ENCODE measurements around the gene ZNF292.
"Not testable (repeated sequence)": the region's sequence is repeated elsewhere in the genome, so short reads cannot be mapped to it uniquely, and the experiment has no call there.

The ZNF292 gene

DNA sequence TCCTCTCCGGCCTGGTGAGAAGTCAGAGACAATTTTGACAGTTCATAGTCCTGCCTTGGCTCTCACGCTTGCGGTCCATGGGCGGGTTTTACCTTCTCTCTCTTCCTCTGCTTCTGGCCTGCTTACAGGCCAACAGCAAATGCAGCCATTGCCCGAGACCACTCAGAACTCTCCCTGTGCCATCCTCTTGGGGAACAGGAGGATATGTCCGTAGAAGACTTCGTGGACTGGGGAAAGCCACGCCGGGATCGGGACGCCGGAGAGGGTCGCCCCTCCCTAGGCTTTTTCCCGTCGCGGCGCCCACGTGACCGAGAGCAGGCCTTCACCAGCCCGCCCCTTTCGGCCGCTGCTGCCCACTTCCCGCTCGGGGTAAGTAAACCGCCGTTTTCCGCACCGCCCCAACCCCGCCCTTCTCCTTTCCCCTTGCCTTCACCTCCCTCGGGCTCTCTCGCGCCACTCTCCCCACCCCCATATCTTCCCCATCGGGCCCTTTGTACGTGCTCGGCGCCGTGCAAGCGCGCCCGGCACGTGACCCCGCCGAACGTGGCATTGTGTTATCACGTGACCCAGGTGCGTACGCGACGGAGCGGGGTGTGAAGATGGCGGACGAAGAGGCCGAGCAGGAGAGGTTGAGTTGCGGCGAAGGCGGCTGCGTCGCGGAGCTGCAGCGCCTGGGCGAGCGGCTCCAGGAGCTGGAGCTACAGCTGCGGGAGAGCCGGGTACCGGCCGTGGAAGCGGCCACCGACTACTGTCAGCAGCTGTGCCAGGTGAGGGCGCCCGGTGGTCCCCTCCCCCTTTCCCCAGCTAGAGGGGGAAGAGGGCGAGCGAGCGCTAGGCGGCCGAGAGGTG is at the start of gene ZNF292:
Gene ZNF292 (plus strand): TSS at position 573 of the 849 bp plus-strand sequence. CDS start 27 bp downstream, at position 600.
- peak; percentile 96 for DNase-seq

DNA sequence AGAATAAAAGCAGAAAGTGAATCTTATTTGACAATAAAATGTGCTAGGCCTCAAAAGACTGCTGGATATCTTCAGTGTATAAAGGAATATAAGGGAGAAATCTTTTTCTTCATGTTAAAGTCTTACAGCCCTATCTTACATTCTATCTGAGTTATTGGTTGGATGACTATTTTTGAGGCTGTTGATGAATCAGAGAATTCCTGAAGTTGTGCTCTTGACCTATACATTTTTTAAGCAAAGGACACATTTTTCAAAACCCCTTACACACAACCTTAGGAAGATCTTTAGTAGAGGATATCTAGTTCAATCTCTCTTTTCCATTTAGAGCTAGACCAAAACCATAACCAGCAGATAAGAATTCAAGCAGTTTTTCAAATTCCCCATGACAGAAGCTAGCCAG is 49.5 kb upstream of the ZNF292 start:
- no peak for DNase-seq

DNA sequence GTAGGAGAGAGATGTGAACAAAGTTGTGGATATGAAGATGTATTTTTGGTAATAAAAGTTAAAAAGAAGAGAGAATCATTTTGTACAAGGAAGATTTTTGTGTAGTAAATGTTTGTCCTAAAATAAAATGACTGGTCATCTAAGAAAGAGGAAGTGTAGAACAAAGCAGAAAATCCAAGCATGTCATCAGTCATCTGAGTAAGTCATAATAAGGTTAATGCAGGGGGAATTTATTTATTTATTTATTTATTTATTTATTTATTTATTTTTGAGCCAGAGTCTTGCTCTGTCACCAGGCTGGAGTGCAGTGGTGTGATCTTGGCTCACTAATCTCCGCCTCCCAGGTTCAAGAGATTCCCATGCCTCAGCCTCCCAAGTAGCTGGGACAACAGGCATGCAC is 44.7 kb upstream of the ZNF292 start:
- no peak for DNase-seq

DNA sequence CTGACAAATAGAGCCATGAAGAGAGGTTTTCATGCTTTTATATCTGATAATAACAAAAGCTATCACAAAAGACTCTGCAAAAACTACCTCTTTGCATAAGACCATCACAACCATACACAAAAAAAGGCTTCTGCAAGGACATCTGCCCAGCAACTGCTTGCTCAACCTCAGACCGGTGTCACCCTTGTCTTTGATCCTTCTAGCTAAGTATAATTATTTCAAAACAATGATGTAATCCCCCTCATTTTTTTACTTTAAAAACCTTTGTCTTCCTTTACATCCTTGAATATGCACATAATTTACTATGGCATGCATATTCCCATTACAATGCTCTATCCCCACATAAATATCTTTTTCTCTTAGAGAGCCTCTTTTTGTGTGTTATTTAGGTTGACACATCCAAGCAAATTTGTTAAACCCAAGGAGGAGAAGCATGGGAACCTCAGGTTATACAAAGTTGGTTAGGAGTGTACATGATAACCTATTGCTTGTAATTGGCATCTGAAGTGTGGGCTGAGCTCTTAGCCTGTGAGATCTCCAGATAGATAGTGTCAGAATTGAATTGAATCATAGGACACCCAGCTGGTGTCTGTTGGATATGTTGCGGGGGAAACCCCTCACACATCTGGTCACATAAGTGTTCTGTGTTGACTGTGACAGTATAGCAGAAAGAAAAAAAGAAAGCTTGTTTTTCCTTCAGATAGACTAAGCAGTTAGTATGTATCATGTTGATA is 39.8 kb upstream of the ZNF292 start:
- no peak for DNase-seq

DNA sequence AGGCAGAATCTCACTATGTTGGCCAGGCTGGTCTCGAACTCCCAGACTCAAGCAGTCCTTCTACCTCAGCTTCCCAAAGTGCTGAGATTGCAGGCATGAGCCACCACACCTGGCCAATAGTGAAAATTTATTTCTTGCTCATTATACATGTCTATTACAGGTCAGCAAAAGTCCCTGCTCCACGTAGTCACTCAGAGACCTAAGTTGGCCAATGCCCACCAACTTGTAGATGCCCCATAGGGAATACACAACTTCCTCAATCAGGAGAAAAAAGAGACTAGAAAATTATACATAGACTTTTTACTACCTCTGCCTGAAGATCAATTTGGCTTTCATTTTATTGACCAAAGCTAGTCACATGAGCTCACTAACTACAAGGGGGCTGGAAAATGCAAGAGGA is 38.4 kb upstream of the ZNF292 start:
- no peak for DNase-seq

DNA sequence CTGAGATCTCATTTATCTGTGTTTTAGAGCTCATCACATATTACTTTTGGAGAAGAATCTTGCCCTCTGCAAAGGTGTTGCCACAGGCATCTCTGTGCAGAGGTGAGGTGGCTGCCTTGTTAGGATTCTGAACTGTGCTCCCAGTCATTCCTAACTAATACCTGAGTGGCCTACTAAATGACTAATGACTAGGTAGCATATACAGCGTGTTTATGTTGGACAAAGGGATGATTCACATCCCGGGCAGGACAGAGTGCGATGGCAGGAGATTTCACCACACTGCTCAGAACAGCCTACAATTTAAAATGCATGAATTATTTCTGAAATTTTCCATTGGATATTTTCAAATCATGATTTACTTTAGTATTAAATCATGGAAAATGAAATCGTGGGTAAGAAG is 37.3 kb upstream of the ZNF292 start:
- DNase-seq = no peak

DNA sequence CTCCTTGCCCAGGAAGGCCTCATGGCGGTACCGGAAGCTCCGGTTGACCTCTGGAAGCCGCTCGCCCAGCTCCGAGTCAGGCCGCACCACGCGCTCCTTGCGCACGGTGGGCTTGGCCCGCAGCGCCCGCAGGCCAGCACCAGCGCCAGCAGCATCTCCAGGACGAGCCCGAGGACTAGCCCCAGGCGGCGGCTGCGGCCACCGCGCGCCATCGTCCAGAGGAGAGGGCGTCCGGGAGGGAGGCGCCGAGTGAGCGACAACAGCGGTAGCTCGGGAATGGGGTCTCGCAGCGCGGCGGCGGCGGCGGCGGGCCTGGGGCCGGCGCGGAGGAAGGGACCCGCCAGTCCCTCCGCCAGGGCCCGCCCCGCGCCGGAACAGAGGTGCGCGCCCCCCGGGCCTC is 32.9 kb upstream of the ZNF292 start:
- DNase-seq = no peak

DNA sequence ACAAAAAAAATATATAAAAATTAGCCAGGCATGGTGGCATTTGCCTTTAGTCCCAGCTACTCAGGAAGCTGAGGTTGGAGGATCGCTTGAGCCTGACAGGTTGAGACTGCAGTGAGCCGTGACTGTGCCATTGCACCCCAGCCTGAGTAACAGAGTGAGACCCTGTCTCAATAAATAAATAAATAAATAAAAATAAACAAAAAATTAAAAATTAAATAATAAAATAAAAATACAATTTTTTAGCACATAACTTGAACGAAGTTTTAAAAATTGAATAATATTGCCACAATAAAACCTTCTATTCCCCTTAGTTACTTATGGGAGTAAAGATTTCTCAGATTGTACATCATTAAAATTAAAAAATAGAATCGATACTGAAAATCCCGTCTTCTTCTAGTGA is 31.3 kb upstream of the ZNF292 start:
- DNase-seq = no peak

DNA sequence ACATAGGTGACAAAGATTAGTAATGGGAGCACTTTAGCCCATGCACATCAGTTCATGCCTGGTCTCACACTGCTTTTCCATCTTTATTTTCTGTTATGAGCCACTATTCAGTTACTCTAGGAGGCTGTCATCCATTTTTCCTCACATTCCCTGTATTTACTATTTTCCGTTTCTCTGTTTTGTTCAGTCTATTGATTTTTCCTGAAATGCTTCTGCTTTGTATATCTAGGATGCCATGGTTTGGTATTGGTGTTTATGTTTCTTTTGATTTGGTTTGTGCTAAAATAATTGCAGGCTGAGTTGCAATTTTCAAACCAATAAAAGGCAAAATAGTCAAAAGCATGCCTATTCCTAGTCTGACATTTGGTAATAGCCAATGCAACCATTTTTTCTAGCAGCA is 28.9 kb upstream of the ZNF292 start:
- DNase-seq = no peak

DNA sequence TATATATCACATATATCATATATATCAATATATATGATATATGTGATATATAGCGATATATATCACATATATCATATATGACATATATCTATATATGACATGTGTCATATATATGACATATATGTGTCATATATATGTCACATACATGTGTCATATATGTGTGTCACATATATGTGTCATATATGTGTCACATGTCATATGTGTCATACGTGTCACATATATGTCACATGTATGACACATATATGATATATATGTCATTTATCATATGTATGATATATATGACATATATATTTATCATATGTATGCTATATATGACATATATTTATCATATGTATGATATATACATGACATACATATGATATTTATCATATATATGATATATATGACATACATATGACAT is 27.6 kb upstream of the ZNF292 start:
- DNase-seq = no peak

DNA sequence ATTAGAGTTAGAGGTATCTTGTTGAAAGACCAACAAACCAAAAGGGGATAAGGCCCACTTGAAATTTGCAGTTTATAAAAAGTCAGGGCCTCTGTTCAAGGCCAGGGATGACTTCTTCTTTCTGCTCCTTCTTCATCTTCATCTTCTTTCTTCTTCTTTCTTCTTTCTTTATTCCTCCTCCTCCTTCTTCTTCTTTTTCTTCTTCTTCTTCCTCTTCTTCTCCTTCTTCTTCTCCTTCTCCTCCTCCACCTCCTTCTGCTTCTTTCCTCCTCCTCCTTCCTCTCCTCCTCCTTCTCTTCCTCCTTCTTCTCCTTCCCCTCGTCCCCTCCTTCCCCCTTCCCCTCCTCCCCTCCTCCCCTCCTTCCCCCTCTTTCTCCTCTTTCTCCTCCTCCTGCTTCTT is 18.4 kb upstream of the ZNF292 start:
- DNase-seq = no peak

DNA sequence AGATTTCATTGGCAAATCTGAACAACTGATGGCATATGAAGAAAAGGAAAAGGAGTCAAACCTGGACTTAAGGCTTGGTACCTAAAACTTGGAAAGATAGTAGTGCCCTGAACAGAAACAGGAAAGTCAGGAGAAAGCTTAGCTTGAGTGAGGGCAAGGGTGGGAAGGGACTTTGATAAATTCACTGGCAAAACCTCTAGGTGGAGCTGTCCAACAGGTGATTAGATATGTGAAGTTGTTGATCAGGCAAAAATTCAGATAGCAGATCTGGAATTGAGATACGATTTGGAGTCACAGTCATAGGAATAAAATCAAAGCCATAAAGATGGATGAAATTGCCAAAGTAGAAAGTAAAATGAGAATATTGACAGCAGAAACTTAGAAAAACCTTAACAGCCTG is 16.1 kb upstream of the ZNF292 start:
- no peak for DNase-seq

DNA sequence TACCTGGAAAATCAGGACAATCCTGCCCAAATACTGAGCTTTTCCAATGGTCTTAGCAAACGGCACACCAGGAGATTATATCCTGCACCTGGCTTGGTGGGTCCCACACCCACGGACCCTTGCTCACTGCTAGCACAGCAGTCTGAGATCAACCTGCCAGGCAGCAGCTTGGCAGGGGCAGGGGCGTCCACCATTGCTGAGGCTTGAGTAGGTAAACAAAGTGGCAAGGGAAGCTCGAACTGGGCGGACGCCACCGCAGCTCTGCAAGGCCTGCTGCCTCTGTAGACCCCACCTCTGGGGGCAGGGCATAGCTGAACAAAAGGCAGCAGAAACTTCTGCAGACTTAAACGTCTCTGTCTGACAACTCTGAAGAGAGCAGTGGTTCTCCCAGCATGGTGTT is 15.4 kb upstream of the ZNF292 start:
- not testable (repeated sequence) for DNase-seq

DNA sequence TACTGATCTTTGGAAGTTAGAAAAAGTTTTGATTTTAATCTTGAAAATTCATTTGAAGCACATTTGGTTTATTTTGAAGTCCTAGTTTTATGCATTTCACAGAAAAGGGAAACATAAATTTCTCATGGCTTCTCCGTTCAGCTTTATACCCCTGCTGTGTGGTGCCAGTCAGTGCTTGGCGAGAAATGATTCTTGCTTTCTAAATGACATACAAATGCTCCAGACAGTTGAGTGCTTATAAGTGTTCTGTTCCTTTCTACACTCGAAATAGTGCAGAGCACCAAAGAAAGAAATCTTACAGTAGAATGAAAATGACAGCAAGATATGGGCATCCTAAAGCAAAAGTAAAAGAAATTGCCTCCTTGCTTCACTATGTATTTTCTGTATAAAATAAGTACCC is 9.0 kb upstream of the ZNF292 start:
- DNase-seq = no peak

DNA sequence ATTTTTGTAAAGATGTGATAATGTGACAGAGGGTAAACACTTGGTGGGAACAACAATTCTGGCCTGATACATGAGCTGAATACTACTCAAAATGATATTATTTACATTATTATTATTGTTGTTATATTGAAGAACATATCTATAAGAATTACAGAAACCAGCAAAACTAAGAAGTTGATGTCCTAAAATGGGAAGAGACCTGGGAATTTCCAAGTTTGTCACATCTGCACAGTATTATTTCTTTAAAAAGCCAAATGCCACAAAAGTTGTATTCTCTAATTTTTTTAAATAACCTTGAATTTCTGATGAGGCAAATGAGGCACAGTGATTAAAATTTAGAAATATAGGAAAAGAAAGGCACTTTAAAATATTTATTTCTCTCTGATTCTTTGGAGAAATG is 5.0 kb upstream of the ZNF292 start:
- no peak for DNase-seq

DNA sequence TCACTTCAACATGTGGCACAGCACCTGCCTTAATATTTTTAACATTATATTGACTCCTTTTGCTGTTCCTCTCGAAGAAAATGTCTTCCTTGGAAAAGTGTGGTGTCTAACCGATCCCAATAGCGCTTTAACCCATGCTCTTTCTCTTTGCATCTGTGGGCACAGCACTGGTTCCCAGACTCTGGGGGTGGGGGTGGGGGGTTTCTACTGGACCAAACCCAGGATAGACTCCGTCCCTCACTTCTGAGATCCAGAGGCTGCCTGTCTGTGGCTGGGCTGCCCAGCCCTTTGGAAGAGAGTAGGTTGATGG is 3.9 kb upstream of the ZNF292 start:
- no peak for DNase-seq

DNA sequence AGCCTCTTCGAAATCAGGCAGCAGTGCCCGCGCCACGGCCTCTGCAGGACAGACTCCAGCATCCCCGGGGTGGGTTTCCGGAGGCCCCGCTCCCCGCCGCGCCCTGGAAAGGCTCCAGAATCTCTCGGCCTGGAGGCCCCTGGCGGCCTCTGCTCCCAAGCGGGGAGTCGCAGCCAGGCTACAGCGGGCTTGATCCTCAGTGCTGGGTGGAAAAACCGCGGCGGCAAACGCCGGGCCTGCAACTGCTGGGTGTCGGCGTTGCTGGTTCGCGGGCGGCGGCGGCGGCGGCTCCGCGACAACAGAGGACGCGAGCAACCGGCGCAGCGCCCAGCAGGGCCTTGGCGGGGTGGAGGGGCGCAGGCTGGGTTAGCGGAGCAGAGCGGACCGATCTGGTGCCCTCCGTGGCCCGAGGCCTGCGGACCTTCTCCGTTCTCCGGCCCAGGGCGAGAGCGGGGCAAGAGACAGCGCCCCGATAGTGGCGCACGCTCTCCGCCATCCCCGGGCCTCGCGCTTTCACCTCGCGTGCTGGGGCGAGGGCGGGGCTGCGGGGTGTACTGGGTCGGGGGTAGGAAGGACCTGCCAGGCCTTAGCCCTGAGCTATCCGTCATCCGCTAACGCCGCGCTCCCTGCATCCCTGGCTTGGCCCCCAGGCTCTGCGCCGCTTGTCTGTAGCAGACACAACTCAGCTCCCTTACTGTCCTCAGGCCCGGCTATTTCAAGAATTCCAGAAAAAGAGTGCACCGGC is 3.4 kb upstream of the ZNF292 start:
- DNase-seq = peak; percentile 80

DNA sequence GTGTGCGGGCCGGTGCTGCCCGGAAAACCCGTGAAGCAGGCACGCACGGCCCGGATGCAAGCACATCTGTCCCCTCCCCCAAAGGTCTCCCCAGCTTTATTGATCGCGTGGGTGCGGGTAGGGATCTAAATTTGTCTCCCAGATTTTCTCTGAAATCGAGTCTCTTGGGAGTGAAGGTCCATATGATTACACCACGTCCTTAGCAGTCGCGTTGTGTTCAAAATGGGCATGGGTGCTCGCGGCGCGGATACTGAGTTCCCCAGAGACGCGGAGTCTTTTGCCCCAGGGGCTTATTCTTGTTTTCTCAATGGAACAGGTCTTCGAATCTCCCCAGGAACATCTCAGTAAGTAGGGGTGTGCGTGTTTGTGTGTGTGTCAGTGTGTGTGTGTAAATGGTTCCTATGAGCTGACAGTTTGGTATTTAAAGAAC is 2.8 kb upstream of the ZNF292 start:
- DNase-seq = no peak

DNA sequence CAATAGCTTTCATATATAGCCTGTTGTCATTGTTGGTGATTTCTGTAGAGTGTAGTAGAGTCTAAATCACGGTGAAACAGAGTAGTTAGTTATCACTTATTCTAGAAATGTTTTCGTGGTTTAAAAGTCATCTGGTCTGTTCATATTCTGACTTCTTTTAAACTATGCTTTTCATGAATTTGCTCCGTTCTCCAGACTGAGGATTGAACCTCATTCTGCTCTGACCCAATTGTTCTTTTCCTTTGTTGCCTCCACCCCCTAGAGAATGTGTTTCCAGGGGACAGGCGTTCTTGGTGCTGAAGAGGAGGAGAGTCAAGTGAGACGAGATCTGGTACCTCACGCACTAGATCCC is 748 bp upstream of the ZNF292 start:
- DNase-seq = no peak

DNA sequence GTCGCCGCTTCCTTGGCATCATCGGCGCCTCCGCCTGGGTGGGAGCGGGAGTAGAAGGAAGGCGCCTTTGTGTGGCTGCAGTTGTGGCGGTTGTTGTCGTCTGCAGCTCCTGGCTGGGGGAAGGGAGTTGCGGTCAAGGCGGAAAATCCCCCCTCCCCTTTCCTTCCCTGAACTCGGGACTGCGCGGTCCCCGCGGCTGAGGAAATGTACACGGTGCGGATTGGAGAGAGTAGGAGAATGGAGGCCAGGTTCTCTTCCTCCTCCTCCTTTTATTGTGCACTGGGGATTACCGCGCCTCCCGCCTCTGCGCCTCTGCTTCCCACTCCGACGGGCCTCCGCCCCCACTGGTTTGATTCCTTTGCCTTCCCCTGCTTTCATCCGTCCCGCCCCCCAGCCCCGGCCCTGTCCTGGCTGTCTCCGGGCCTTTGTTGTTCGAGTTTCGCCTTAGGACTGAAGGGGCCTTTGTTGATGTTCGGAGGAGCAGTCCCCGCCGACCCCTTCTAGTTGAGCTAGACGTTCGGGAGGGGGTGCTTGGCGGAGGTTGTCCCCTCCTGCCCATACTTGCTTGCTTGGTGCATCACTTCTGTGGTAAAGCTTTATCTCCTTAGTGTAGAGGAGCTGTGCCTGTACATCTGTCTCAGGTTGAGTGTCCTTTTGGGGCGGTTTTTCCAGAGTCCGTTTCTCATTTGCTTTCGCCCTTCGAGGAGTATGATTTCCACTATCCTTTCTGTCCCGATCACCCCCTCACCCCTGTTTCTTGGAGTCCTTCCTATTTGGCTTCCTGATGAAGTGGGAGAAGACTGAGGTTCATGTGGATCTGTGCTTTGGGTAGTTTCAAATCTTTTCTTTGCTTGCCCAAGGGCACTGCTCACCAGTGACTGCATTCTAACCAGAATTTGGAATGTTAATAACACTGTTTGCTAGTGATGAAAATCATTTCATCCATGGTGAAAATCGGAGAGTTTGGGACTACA is 764 bp downstream of the ZNF292 start:
- peak; percentile 68 for DNase-seq

DNA sequence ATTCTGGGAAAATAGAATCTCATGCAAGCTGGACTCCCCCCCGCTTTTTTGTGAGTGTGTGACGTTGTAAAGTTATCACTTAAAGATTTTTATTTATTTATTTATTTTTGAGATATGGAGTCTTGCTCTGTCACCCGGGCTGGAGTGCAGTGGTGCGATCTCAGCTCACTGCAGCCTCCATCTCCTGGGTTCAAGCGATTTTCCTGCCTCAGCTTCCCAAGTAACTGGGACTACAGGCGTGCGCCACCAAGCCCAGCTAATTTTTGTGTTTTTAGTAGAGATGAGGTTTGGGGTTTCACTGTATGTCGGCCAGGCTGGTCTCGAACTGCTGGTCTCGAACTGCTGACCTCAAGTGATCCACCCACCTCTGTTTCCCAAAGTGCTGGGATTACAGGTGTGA is 2.2 kb downstream of the ZNF292 start:
- DNase-seq = not testable (repeated sequence)

DNA sequence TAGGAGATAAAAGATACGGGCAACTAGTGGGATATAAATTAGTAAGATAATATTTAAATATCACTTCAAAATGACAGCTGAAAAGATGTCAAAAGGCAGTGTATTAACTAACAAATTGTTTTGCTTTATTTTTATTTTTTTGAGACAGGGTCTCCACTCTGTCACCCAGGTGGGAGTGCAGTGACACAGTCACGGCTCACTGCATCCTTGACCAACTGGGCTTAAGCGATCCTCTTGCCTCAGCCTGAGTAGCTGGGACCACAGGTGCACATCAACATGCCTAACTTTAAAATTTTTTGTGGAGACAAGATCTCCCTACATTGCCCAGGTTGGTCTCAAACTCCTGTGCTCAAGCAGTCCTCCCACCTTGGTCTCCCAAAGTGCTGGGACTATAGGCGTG is 5.9 kb downstream of the ZNF292 start:
- no peak for DNase-seq

DNA sequence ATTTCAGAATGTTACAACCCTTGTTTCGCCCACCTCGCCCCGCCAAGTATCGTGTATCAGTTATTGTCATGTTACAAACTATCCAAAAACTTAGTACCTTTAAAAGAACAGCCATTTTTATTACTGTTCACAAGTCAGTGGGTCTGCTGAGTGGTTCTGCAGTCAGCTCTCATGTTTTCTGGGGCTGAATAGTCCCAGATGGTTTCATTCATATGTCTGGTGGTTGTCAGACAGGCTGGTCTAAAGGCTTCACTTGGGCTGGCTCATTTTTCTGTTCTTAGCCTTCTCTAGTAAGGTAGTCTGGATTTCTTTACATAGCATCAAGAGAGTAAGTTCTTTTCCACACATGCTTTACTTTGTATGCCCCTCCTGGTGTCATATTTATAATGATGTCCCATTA is 8.6 kb downstream of the ZNF292 start:
- DNase-seq = no peak

All from femur (tissue), 1 donor.